Gastrocnemius medialis (tissue), 4 donors: Measurements from ENCODE around the gene TEX2.

Experiments used
- POLR2A ChIP-seq, 2 donors: fragments of 450-650 bp; IDR thresholded peaks; one replicate each; pipeline ENCODE4 v1.6.1; 2017; ENCODE audit warnings: antibody characterized with exemption in 2 of 2, mild to moderate bottlenecking in 2 of 2, moderate library complexity in 2 of 2
- TF ChIP-seq, protein P1 (sequence below), 5 experiments: fragments of 450-650 bp in 3 of 5; fragments of 200-600 bp in 2 of 5; sonication (generic) in 2 of 5; IDR thresholded peaks in 4 of 5; conservative IDR thresholded peaks in 1 of 5; 1 replicate in 4 of 5; 2 replicates in 1 of 5; pipeline ENCODE4 v1.5.1; 2016 to 2019; ENCODE audit warnings: antibody characterized with exemption in 5 of 5, mild to moderate bottlenecking in 3 of 5, moderate library complexity in 3 of 5

DNA sequence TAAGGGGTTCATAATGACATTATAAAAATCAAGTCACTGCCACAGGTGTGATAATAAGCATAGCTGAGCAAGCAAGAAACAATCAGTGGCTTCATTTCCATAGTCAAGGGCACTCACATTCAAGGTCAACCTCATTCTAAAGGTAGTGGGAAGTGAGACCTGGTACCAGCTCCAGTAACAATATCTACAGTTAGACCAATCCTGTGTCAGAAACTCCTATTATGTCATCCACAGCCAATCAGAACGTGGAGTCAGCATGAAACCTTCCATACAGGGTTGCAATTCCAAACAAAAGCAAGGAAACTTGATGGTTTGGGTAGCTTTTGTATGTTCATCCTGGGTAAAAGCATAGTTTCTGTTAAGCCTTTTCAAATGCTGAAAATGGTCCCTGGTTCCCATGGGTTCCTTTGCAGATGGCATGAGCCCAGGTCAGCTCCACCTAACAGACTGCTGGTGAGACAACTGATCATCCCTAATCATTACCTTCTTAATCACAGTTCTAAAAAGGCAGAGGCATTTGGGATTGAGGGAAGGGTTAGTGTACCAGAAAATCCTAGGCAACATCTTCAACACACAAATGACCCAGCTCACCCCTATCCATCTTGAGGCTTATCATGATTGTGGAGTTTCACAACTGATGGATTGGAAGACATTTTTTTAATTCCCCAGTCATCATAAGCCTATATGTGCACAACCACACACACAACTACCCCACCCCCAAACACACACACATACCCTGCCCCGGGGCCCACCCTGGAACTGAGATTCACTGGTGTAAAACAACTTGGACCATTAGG, 30.4 kb downstream of the TEX2 start:
- TF ChIP-seq, protein P1, sequence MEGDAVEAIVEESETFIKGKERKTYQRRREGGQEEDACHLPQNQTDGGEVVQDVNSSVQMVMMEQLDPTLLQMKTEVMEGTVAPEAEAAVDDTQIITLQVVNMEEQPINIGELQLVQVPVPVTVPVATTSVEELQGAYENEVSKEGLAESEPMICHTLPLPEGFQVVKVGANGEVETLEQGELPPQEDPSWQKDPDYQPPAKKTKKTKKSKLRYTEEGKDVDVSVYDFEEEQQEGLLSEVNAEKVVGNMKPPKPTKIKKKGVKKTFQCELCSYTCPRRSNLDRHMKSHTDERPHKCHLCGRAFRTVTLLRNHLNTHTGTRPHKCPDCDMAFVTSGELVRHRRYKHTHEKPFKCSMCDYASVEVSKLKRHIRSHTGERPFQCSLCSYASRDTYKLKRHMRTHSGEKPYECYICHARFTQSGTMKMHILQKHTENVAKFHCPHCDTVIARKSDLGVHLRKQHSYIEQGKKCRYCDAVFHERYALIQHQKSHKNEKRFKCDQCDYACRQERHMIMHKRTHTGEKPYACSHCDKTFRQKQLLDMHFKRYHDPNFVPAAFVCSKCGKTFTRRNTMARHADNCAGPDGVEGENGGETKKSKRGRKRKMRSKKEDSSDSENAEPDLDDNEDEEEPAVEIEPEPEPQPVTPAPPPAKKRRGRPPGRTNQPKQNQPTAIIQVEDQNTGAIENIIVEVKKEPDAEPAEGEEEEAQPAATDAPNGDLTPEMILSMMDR (IDR thresholded peaks at IDR 0.05 in 4 of 5, conservative IDR thresholded peaks at IDR 0.05 in 1 of 5) = no peak
- TF ChIP-seq POLR2A (IDR thresholded peaks at IDR 0.05) = no peak
